Measurements from ENCODE around the gene PDIA6.
A peak's percentile ranks its signal among the peaks of the same experiment; 100 is the strongest.

PDIA6 gene

DNA sequence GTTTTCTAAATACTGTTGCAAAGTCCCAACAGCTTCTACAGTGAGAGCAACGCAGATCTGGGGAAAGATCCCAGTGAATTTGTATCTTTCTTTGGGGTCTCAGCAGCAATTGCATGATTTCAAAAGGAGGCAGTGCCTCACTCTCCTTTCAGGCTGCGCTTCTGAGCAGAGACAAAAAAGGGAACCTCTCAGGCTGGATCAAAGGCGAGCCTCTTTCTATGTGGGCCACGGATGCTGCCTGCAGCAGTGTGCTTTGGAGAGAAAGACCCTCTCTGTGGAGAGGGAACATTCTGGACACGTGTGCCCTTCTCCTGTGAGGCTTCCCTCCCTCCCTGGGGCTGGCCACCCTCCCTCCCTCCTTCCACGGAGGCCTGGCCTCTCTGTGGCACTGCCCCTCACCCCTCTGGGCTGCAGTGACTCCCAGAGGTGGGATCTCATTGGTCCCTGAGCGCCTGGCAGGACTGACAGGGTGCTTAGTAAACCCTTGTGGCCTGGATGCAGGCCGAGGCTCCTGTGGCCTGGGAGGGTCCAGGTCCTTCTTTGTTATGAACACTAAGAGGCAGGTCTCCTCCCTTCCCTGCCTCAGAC lies 21.6 kb upstream of the PDIA6 start:
- Histone ChIP-seq H3K4me3 (no peak overlapping the region), H3K4me1 (peaks cover 68% of the 10 kb centered on the region), H4K20me1 (no peaks in the 10 kb centered on the region), H3K9me3 (no peaks in the 10 kb centered on the region), H3K27me3 (no peaks in the 10 kb centered on the region), H3K4me2 (peak overlapping the region; percentile 90), H3K27ac (peak overlapping the region; percentile 77; the same call in 1 of the 2 replicates), H3K36me3 (no peaks in the 10 kb centered on the region), H3K9ac (peak overlapping the region; percentile 50; the same call in 1 of the 2 replicates)
- TF ChIP-seq Cebpa-rat (IDR thresholded peaks at IDR 0.05) = no peak

DNA sequence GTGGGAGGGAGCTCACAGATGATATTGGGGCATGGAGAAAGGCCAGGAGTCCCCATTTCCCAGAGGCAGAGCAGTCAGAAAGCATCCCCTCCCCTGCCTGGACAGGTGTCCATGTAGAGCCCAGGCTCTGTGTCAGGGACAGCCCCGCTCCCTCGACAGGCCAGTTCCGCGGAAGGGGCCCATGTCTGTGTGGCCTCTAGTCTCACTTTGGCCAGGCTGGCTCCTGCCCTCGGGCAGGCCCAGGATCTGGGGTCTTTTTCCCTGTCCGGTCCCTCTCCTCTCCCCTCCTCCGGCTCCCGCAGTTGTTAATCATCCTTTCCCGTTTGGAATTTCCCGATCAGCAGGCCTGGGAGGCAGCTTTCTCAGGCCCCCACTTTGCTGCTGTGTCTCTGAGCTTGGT lies 20.4 kb upstream of the PDIA6 start:
- Histone ChIP-seq H3K27me3 (no peaks in the 10 kb centered on the region), H3K36me3 (no peaks in the 10 kb centered on the region), H3K4me3 (no peak overlapping the region), H3K9me3 (no peaks in the 10 kb centered on the region), H4K20me1 (no peaks in the 10 kb centered on the region), H3K4me2 (peak overlapping the region; percentile 90), H3K4me1 (peaks cover 79% of the 10 kb centered on the region), H3K9ac (no peak overlapping the region; the same call in 1 of the 2 replicates), H3K27ac (peak overlapping the region; percentile 24; the same call in 1 of the 2 replicates)
- no peak for TF ChIP-seq Cebpa-rat (IDR thresholded peaks at IDR 0.05)

DNA sequence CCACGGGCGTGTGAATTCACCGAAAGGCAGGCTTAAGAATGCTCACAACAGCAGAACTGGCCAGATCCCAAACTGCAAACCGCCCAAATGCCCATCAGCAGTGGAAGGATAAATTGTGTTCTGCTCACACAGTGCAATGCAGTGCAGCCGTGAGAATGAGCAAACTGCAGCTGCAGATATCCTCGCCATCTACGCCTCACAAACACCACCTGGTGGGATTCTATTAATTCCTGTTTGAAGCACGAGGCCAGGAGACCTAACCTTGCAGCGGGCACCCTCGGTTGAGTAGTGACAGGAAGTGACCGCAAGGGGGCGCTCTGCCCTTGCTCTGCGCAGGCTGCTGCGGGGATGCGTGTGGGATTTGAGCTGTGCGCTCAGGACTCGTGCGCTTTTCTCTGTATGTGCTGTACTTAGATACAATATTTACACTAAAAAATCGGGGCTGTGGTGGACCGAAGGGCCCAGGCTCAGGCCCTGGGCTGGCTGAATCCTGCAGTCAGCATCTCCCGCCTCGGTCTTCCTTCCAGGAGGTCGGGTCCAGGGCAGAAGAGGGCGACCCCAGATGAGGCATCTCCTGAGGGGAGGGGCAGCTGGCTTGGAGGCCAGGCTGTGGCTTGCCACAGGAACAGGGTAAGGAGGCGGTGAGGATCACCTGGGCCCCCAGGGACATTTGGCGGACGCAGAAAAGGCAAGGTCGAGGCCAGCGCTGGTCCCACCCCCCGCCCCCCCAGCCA lies 19.8 kb upstream of the PDIA6 start:
- H3K4me2 ChIP-seq = peak overlapping the region; percentile 90

DNA sequence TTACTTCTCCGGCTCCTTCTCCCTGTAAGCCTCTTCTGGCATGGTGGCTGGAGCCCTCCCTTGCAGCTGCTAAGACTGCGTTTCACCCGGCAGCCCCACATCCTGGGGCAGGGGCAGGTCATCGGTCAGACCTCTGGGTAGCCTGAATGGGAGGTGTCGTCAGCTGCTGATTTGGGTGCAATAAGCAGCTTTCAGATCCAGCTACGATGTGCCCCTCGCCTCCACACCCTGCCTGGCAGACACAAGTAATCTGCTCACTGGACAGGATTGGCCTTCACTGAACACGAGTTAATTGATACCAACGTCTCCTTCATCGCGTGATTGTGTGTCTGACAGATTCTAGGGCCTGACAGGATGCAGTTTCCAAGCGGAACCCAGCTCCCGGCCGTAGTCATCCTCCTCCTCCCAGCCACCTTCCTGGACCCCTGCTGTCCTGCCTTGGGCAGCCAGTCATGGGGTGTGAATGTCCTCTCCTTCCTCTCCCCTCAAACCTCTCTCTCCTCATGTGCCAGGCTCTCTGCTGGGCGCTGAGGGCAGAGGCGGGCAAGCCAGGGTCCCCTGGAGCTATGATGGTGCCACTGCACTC lies 18.9 kb upstream of the PDIA6 start:
- H3K27me3 ChIP-seq = no peaks in the 10 kb centered on the region

More for the DNA sequence above, 19.8 kb upstream of the PDIA6 start:
- Histone ChIP-seq H3K4me1 (peaks cover 86% of the 10 kb centered on the region), H3K9ac (no peak overlapping the region; the same call in 1 of the 2 replicates), H3K27ac (peak overlapping the region; percentile 24; the same call in 1 of the 2 replicates), H3K4me3 (no peak overlapping the region), H4K20me1 (no peaks in the 10 kb centered on the region), H3K9me3 (no peaks in the 10 kb centered on the region), H3K36me3 (no peaks in the 10 kb centered on the region), H3K27me3 (no peaks in the 10 kb centered on the region)
- no peak for TF ChIP-seq Cebpa-rat (IDR thresholded peaks at IDR 0.05)

DNA sequence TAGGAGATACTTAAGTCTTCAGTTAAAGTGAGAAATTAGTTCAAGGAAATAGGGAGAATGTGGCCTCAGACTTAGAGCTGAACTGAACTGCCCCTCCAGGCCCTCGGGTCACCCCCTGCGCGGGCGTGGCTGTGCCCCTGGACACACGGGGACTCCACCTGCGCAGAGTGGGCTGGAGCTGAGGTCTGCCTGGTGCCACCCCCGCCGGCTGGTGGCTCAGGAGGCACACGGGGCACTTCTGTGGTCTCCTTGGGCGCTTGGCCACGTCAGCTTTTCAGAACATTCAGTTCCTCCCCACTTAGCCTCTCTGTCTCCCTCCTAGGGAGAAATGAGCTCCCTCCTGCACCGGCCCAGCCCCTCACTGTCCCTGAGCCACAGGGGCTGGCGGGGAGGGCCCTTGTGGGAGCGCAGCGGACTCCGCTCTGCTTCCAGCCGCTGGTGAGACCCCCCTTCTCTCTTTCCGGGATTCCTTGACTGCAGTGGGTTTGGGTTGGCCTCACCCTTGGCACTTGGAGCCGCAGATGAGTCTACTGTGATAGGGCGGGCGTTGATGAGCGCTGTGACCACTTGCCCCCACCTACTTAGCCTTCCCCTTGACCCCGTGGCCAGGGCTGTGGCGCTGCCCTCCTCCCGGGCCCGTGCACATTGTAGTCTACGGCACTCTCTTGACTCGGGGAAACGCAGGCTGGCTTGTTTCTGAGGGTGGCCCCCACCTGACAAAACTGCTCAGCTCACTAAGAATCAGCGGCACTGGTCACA lies 18.2 kb upstream of the PDIA6 start:
- Histone ChIP-seq H3K27ac (peak overlapping the region; percentile 80), H3K4me1 (peaks cover 99% of the 10 kb centered on the region)
- no peak for TF ChIP-seq Cebpa-rat (IDR thresholded peaks at IDR 0.05)

More for the DNA sequence above, 18.9 kb upstream of the PDIA6 start:
- TF ChIP-seq Cebpa-rat (IDR thresholded peaks at IDR 0.05) = no peak
- Histone ChIP-seq H4K20me1 (no peaks in the 10 kb centered on the region), H3K9ac (peak overlapping the region; percentile 59; the same call in 1 of the 2 replicates), H3K9me3 (peaks cover 5% of the 10 kb centered on the region; the same call in 1 of the 2 replicates), H3K4me2 (peak overlapping the region; percentile 90), H3K4me1 (peaks cover 95% of the 10 kb centered on the region), H3K36me3 (no peaks in the 10 kb centered on the region), H3K27ac (peak overlapping the region; percentile 80), H3K4me3 (peak overlapping the region; percentile 21; the same call in 1 of the 2 replicates)

DNA sequence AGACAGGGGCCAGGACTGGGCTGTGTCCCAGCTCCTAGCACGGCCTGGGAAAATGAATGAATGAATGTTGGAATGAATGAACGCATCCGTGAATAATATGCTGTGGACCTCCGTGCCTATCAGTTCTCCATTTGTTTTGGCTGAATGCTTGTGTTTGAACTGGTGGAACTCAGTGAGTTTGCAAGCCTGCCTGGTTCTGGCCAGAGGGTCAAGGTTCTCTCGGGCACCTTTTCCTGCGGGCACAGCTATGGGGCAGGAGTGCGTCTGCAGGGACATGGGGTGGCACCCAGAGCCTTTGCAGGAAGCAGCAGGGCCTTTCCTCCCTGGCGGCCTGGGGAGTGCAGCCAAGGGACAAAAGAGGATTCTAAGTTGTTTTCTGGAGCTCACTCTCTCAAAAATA lies 17.6 kb upstream of the PDIA6 start:
- TF ChIP-seq Cebpa-rat (IDR thresholded peaks at IDR 0.05) = no peak
- no peaks in the 10 kb centered on the region for H3K27me3 ChIP-seq

More for the DNA sequence above, 18.2 kb upstream of the PDIA6 start:
- Histone ChIP-seq H3K4me2 (peak overlapping the region; percentile 90), H3K9me3 (peaks cover 12% of the 10 kb centered on the region), H3K9ac (peak overlapping the region; percentile 59; the same call in 1 of the 2 replicates), H3K27me3 (no peaks in the 10 kb centered on the region), H4K20me1 (no peaks in the 10 kb centered on the region), H3K4me3 (peak overlapping the region; percentile 21; the same call in 1 of the 2 replicates), H3K36me3 (no peaks in the 10 kb centered on the region)

DNA sequence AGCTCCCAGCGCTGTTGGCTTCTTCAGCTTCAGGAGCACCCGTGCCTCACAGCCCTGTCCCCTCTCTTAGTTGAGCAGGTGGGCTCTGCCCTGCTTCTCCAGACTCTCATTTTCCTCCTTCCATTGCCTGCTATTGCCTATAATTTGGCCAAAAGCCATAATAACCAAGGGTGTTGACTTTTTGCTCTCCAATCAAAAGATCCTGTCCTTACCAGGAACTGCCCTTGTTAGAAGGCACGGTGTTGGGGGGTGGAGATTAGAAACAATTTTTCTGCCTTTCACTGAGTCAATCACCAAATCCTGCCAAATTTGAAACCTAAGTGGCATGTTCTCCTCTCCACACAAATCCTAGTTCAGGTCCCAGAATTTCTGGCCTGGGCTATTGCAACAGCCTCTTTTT lies 16.7 kb upstream of the PDIA6 start:
- Histone ChIP-seq H3K9me3 (peaks cover 15% of the 10 kb centered on the region), H3K4me3 (no peak overlapping the region), H3K9ac (peak overlapping the region; percentile 63; the same call in 1 of the 2 replicates), H4K20me1 (no peaks in the 10 kb centered on the region), H3K36me3 (no peaks in the 10 kb centered on the region), H3K4me1 (peaks cover 87% of the 10 kb centered on the region), H3K27ac (peak overlapping the region; percentile 76; the same call in 1 of the 2 replicates), H3K27me3 (no peaks in the 10 kb centered on the region), H3K4me2 (peak overlapping the region; percentile 90)
- TF ChIP-seq Cebpa-rat (IDR thresholded peaks at IDR 0.05) = no peak

More for the DNA sequence above, 17.6 kb upstream of the PDIA6 start:
- Histone ChIP-seq H3K4me1 (peaks cover 95% of the 10 kb centered on the region), H3K4me2 (peak overlapping the region; percentile 90), H3K27ac (peak overlapping the region; percentile 80), H3K9me3 (peaks cover 15% of the 10 kb centered on the region), H3K9ac (peak overlapping the region; percentile 59; the same call in 1 of the 2 replicates), H3K36me3 (no peaks in the 10 kb centered on the region), H4K20me1 (no peaks in the 10 kb centered on the region), H3K4me3 (no peak overlapping the region)

DNA sequence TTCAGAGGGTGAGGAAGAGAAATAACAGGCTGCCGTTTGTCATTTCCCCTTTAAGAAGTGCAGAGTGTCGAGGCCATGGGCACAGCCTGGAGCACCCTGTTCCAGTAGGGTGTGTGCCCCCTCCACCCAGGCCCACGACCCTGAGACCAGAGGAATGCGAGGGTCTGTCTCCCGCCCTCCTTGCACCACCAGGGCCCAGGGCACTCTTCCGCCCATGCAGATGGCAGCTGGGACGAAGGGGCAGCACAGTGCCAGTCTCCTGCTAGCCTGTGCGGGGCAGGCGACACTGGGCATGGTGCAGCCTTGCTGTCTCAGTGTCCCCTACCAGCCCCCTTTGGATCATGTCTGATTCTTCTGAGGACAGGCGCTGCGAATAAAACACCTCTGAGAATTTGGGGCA lies 15.8 kb upstream of the PDIA6 start:
- Histone ChIP-seq H3K4me2 (peak overlapping the region; percentile 90), H3K36me3 (no peaks in the 10 kb centered on the region), H3K27me3 (no peaks in the 10 kb centered on the region), H3K9ac (peak overlapping the region; percentile 63; the same call in 1 of the 2 replicates), H4K20me1 (no peaks in the 10 kb centered on the region), H3K27ac (peak overlapping the region; percentile 76), H3K4me3 (peak overlapping the region; percentile 49), H3K9me3 (peaks cover 15% of the 10 kb centered on the region), H3K4me1 (peaks cover 77% of the 10 kb centered on the region)
- no peak for TF ChIP-seq Cebpa-rat (IDR thresholded peaks at IDR 0.05)

DNA sequence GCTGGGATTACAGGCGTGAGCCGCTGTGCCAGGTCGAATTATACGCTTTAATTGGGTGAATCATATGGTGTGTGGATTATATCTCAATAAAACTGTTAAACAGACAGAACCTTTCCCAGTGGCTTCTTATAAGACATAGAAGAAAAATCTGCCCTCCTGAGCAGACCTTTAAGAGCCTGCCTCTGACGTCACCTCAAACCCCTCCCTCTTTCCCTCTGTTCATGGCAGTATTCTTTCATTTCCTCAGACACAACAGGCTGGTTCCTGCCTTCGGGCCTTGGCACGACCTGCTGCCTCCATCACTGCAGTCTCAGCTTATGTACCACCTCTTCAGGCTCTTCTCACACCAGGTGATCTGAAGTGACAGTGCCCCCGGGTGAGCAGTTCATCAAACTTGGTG lies 14.0 kb upstream of the PDIA6 start:
- Histone ChIP-seq H3K27ac (peak overlapping the region; percentile 51; the same call in 1 of the 2 replicates), H3K9me3 (peaks cover 15% of the 10 kb centered on the region), H3K9ac (no peak overlapping the region), H4K20me1 (no peaks in the 10 kb centered on the region), H3K36me3 (no peaks in the 10 kb centered on the region), H3K27me3 (no peaks in the 10 kb centered on the region), H3K4me3 (no peak overlapping the region), H3K4me2 (peak overlapping the region; percentile 90), H3K4me1 (peaks cover 60% of the 10 kb centered on the region)
- TF ChIP-seq Cebpa-rat (IDR thresholded peaks at IDR 0.05) = no peak
